SJCRH30 (cell line): ENCODE results near the gene POLG2. TPM values are rescaled to one million over a fixed set of nuclear protein-coding genes. Genes with fewer than 3 reads are reported as not detected.
A peak's percentile ranks its signal among the peaks of the same experiment; 100 is the strongest.
"Not testable (repeated sequence)": the region's sequence is repeated elsewhere in the genome, so short reads cannot be mapped to it uniquely, and the experiment has no call there.

Experiments used
- DNase-seq, 2 experiments: peaks; one replicate each; pipeline ENCODE4 v3.0.0-alpha.2; 2015 to 2020
- H3K27ac ChIP-seq: fragments of 250-450 bp; sonication (Bioruptor Pico); 2 replicates; pipeline ENCODE4 v1.5.1; 2020; ENCODE audit warnings: mild to moderate bottlenecking, moderate library complexity
- H3K27me3 ChIP-seq: fragments of 250-450 bp; sonication (Bioruptor Pico); 2 replicates; pipeline ENCODE4 v1.5.1; 2020; ENCODE audit warnings: mild to moderate bottlenecking, moderate library complexity
- H3K36me3 ChIP-seq: fragments of 250-450 bp; sonication (Bioruptor Pico); 2 replicates; pipeline ENCODE4 v1.5.1; 2020; ENCODE audit warnings: mild to moderate bottlenecking, moderate library complexity
- H3K4me1 ChIP-seq: fragments of 250-450 bp; sonication (Bioruptor Pico); 2 replicates; pipeline ENCODE4 v1.5.1; 2020; ENCODE audit warnings: mild to moderate bottlenecking, moderate library complexity
- H3K4me3 ChIP-seq: fragments of 250-450 bp; sonication (Bioruptor Pico); 2 replicates; pipeline ENCODE4 v1.5.1; 2020; ENCODE audit warnings: mild to moderate bottlenecking, moderate library complexity
- H3K9me3 ChIP-seq: fragments of 250-450 bp; sonication (Bioruptor Pico); replicated peaks from 2 replicates; pipeline ENCODE4 v1.5.1; 2020; ENCODE audit warnings: mild to moderate bottlenecking, moderate library complexity
- total RNA-seq: library from RNA; depleted of rRNA; stranded (reverse); fragments of >200 nt; shearing (Covaris generic); gene quantifications from 2 replicates; pipeline ENCODE4 v1.2.3, GENCODE V29; 2014; rRNA removed

Gene POLG2
- total RNA-seq, 1 experiment from 2014 or later: 18.2 TPM

- Histone ChIP-seq H3K36me3 (no peaks in the 10 kb centered on the region), H3K4me3 (peak within 1 kb of the TSS; percentile 28), H3K27me3 (no peaks in the 10 kb centered on the region), H3K27ac (no peak within 1 kb of the TSS), H3K4me1 (peaks cover 1% of the 10 kb centered on the region; the same call in 1 of the 2 replicates), H3K9me3 (no peaks in the 10 kb centered on the region)
- peak in 1 of 2 experiments; percentile 27 for DNase-seq
Measured at GRCh38 chr17:64448665-64449512, 48.0 kb downstream of the POLG2 start, which contains the start of gene MILR1. Gene MILR1 (plus strand): TSS chr17:64449115. CDS start chr17:64449169, 54 bp downstream.

DNA sequence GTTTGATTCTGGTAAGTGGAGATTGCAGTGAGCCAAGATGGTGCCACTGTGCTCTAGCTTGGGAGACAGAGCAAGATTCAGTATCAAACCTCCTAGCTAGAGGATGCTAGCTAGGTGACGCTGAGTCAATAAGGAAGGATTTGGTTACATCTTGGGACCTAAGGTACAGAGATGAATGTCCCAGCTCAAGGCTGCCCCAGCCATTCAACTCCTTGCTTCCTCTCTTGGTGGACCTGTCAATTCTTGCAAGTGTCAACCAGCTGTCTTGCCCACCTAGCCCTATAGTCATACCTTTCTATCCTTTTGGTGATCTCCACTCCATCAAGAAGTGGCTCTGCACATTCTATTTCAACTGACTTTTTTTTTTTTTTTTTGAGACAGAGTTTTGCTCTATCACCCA is 49.3 kb downstream of the POLG2 start:
- Histone ChIP-seq H3K27ac (no peak overlapping the region), H3K4me1 (peaks cover 15% of the 10 kb centered on the region), H3K27me3 (no peaks in the 10 kb centered on the region), H3K9me3 (no peaks in the 10 kb centered on the region), H3K36me3 (no peaks in the 10 kb centered on the region), H3K4me3 (no peak overlapping the region)
- no peak for DNase-seq

DNA sequence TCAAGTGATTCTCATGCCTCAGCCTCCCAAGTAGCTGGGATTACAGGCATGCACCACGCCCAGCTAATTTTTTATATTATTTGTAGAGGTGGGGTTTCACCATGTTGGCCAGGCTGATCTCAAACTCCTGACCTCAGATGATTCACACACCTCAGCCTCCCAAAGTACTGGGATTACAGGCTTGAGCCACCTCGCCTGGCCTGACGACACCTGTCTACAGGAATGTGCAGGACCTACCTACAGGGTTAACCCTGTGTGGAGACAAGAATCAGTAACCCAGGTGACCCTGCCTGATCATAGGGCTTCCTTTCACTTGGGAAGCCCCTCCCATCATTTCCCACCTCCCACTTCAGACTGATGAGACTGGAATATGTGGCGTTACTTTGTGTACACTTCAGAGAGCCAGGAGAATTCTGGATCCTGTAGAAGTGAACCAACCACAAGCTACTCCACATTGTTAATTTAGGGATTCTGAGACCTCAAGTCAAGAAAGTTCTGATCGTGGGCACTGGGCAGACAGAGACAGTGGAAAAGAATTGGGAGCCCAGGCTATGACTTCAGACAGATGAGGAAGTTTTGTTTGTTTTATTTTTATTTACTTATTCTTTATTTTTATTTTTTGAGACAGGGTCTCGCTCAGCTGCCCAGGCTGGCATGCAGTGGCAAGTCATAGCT is 53.6 kb downstream of the POLG2 start:
- Histone ChIP-seq H3K4me3 (no peak overlapping the region), H3K4me1 (peaks cover 28% of the 10 kb centered on the region), H3K36me3 (no peaks in the 10 kb centered on the region), H3K27ac (peak overlapping the region; percentile 94), H3K27me3 (no peaks in the 10 kb centered on the region), H3K9me3 (peaks cover 8% of the 10 kb centered on the region)
- no peak for DNase-seq

GRCh38 chr17:64442541-64442971 is 54.3 kb downstream of the POLG2 start:
- Histone ChIP-seq H3K4me3 (no peak overlapping the region), H3K9me3 (peaks cover 14% of the 10 kb centered on the region), H3K4me1 (peaks cover 28% of the 10 kb centered on the region), H3K27me3 (no peaks in the 10 kb centered on the region), H3K27ac (peak overlapping the region; percentile 94), H3K36me3 (no peaks in the 10 kb centered on the region)
- peak in 1 of 2 experiments; percentile 50 for DNase-seq

- Histone ChIP-seq H3K4me3 (no peak overlapping the region), H3K4me1 (peaks cover 28% of the 10 kb centered on the region), H3K27ac (peak overlapping the region; percentile 94), H3K36me3 (no peaks in the 10 kb centered on the region), H3K27me3 (no peaks in the 10 kb centered on the region), H3K9me3 (peaks cover 20% of the 10 kb centered on the region)
- peak; percentile 91 to 95 for DNase-seq
Measured at GRCh38 chr17:64441772-64442540, 54.9 kb downstream of the POLG2 start.

DNA sequence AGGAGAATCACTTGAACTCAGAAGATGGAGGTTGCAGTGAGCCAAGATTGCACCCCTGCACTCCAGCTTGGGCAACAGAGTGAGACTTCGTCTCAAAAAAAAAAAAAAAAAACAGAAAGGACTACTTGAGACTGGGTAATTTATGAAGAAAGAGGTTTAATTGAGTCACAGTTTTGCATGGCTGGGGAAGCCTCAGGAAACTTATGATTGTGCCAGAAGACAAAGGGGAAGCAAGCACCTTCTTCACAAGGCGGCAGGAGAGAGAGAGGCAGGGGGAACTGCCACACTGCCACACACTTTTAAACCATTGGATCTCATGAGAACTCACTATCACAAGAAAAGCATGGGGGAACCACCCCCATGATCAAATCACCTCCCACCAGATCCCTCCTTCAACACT is 56.9 kb downstream of the POLG2 start:
- H3K9me3 ChIP-seq: peaks cover 21% of the 10 kb centered on the region
- peaks cover 28% of the 10 kb centered on the region for H3K4me1 ChIP-seq
- H3K27ac ChIP-seq: no peak overlapping the region
- H3K36me3 ChIP-seq: no peaks in the 10 kb centered on the region
- H3K4me3 ChIP-seq: no peak overlapping the region
- H3K27me3 ChIP-seq: no peaks in the 10 kb centered on the region
- no peak for DNase-seq

GRCh38 chr17:64439521-64439920 is 57.3 kb downstream of the POLG2 start:
- not testable (repeated sequence) for H3K4me3 ChIP-seq, H3K36me3 ChIP-seq, H3K27ac ChIP-seq, DNase-seq, H3K27me3 ChIP-seq
- Histone ChIP-seq H3K4me1 (peaks cover 28% of the 10 kb centered on the region), H3K9me3 (peaks cover 21% of the 10 kb centered on the region)

DNA sequence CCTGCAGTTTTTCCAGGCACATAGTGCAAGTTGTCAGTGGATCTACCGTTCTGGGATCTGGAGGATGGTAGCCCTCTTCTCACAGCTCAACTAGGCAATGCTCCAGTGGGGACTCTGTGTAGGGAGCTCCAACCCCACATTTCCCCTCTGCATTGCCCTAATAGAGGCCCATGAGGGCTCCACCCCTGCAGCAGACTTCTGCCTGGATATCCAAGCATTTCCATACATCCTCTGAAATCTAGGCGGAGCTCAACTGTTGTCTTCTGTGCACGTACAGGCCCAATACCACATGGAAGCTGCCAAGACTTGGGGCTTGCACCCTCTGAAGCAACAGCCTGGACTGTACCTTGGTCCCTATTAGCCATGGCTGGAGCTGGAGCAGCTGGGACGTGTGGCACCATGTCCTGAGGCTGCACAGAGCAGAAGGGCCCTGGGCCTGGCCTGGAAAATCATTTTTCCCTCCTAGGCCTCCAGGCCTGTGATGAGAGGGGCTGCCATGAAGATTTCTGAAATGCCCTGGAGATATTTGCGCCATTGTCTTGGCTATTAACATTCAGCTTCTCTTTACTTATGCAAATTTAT is 58.8 kb downstream of the POLG2 start:
- peaks cover 21% of the 10 kb centered on the region for H3K9me3 ChIP-seq
- no peak for DNase-seq
- H3K27ac ChIP-seq: no peak overlapping the region
- H3K4me1 ChIP-seq: peaks cover 18% of the 10 kb centered on the region
- no peaks in the 10 kb centered on the region for H3K36me3 ChIP-seq
- no peaks in the 10 kb centered on the region for H3K27me3 ChIP-seq
- no peak overlapping the region for H3K4me3 ChIP-seq

DNA sequence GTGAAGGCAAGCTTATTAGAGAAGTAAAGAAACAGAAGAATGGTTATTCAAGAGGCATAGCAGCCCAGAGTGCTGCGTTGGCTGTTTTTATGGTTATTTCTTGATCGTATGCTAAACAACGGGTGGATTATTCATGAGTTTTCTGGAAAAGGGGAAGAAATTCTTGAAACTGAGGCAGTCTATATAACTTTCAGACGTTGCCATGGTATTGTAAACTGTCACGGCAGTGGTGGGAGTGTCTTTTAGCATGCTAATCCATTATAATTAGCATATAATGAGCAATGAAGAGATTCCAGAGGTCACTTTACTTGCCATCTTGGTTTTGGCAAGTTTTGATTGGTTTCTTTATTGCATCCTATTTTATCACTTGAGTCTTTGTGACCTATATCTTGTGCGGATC is 65.3 kb downstream of the POLG2 start:
- Histone ChIP-seq H3K27me3 (no peaks in the 10 kb centered on the region), H3K4me1 (no peaks in the 10 kb centered on the region), H3K36me3 (no peaks in the 10 kb centered on the region), H3K4me3 (no peak overlapping the region), H3K9me3 (no peaks in the 10 kb centered on the region), H3K27ac (no peak overlapping the region)
- DNase-seq: no peak

DNA sequence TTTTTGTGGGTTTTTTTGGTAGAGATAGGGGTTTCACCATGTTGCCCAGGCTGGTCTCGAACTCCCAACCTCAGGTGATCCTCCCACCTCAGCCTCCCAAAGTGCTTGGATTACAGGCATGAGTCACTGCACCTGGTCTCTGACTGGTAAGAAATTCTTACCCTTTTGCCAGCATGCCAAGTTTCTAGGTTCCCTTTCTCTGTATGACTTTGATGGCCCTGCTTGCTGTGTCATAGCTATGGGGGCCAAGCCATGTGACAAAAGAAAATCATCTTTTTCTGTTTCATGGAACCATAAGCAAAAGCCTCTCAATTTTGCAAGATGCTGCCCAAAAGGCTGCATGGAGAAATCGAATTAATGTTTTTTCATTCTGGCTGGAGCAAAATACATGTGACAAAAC is 66.8 kb downstream of the POLG2 start:
- not testable (repeated sequence) for H3K27me3 ChIP-seq, H3K4me1 ChIP-seq, H3K27ac ChIP-seq, H3K36me3 ChIP-seq, DNase-seq, H3K9me3 ChIP-seq, H3K4me3 ChIP-seq

GRCh38 chr17:64428406-64428805 is 68.4 kb downstream of the POLG2 start:
- Histone ChIP-seq H3K27ac (no peak overlapping the region), H3K9me3 (no peaks in the 10 kb centered on the region), H3K36me3 (no peaks in the 10 kb centered on the region), H3K27me3 (no peaks in the 10 kb centered on the region), H3K4me1 (no peaks in the 10 kb centered on the region), H3K4me3 (no peak overlapping the region)
- no peak for DNase-seq

Other genes with a start within 250 kb of the POLG2 start
- gene TEX2, start 233.8 kb downstream of the POLG2 start, total RNA-seq: 35.5 and 36.2 TPM in 2 replicates
- gene PECAM1, start 106.2 kb downstream of the POLG2 start, total RNA-seq: 0.49 and 0.68 TPM in 2 replicates
- 1.9 and 2.1 TPM in 2 replicates for gene MILR1, start 47.9 kb downstream of the POLG2 start, total RNA-seq
- gene DDX5, start 9.2 kb upstream of the POLG2 start, total RNA-seq: 467 and 603 TPM in 2 replicates
- gene CEP95, start 9.9 kb upstream of the POLG2 start, total RNA-seq: 22.4 and 34.2 TPM in 2 replicates
- gene SMURF2, start 165.3 kb upstream of the POLG2 start, total RNA-seq: 22.1 and 26.3 TPM in 2 replicates